Lung microvascular endothelial cell (primary cell): ENCODE data around the gene FCHSD1. TPM values are rescaled to one million over a fixed set of nuclear protein-coding genes. Genes with fewer than 3 reads are reported as not detected.

Source experiments
- DNase-seq, 2 donors: peaks; one replicate each; pipeline versions ENCODE4 v3.0.0 to v3.0.0-alpha.2; 2010; ENCODE audit warnings: low read depth in 2 of 2
- total RNA-seq: library from RNA; depleted of rRNA; stranded (reverse); fragments of >200 nt; gene quantifications from 2 replicates; pipeline ENCODE4 v1.2.1, GENCODE V29; 2014

The FCHSD1 gene
- total RNA-seq, 1 donor from 2014 or later, result 9.3 TPM

DNA sequence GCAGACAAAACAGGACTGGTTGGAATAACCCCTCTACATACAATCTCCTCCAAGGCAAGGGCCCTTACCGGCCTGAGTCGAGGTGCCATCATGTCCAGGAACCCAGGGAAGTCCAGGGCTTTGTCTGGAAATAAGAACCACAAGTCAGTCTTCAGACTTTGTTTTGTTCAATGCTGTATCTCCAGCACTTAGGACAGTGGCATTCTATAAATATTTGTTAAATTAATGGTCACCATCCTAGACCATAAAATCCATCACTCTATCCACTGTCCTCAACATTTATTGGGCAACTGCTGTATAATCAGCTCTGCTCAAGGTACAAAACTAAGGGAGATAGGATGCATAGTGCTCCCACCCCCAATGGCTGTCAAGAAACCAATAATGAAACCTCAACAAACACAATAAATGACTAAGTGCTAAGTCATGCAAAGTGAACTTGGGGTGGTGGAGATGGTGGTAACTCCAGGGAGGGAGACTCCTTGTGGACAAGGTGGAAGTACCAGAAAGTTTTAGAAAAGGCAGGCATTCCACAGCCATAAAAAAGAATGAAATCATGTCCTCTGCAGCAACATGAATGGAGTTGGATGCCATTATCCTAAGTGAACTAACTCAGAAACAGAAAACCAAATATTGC lies 9.5 kb downstream of the FCHSD1 start:
- peak in 1 of 2 donors; percentile 81 for DNase-seq

DNA sequence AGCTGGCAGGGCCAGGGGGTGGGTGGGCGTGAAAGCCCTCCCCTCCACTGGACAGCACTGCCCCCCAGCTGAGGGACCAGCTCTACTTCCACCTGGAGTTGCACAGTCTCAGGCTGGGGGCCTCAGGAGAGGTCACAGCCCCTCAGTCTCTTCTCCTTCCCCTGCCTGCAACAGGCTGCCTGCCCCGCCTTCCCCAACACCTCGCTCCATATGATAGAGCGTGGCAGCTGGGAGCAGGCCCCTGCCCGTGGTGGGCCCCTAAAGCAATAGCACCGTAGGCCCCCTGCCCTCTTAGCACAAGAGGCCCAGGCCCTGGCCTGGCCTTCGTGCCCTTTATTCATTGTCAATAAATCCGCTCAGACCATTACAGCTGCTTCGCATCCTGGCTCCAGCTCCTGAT lies 10.5 kb downstream of the FCHSD1 start:
- no peak for DNase-seq

DNA sequence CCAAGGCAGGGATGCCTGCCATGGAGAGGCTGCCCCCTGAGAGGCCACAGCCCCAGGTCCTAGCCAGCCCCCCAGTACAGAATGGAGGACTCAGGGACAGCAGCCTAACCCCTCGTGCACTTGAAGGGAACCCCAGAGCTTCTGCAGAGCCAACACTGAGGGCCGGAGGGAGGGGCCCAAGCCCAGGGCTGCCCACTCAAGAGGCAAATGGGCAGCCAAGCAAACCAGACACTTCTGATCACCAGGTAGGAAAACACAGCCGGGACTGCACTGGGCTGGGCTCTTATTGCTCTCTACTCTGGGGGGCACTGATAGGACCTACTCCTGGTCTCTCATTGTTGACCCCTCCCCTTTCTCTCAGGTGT lies 11.2 kb downstream of the FCHSD1 start:
- DNase-seq, result no peak

DNA sequence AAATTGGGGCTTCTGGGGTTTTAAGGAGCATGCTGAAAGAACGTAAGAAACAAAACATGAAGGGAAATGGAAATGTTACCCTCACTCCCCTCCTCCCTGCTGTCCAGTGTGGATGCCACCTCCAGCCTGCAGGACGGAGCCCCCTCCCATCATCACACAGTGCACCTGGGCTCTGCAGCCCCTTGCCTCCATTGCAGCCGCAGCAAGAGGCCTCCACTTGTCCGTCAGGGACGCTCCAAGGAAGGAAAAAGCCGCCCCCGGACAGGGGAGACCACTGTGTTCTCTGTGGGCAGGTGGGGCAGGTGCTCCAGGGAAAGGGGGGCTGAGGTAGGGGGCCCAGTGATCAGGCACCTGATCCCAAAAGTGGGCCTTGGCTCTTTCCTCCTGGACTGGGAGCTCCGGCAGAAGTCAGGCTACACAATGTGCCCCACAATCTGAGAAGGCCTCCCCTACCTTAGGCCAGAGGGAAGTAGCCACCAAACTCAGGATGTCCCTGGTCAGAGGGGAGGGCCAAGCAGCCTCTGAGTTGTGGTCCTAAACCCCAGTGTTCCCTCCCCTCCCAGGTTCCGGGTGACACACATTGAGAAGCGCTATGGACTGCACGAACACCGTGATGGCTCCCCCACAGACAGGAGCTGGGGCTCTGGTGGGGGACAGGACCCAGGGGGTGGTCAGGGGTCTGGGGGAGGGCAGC lies 11.7 kb downstream of the FCHSD1 start:
- no peak for DNase-seq

DNA sequence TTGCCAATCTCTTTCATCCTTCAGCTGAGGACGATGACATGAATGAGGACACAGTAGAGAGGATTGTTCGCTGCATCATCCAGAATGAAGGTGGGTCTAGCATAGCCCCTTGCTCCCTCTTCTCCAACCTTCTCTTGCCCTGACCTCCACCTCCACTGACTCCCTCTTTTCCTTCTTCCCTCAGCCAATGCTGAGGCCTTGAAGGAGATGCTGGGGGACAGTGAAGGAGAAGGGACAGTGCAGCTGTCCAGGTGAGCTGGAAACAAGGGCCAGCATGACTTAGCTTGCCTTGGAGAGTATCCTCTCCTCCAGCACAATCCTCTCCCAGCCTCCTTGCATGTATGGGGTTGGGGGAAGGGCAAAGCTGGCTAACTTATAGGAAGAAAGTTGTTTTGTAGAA lies 12.4 kb downstream of the FCHSD1 start:
- DNase-seq, result no peak

DNA sequence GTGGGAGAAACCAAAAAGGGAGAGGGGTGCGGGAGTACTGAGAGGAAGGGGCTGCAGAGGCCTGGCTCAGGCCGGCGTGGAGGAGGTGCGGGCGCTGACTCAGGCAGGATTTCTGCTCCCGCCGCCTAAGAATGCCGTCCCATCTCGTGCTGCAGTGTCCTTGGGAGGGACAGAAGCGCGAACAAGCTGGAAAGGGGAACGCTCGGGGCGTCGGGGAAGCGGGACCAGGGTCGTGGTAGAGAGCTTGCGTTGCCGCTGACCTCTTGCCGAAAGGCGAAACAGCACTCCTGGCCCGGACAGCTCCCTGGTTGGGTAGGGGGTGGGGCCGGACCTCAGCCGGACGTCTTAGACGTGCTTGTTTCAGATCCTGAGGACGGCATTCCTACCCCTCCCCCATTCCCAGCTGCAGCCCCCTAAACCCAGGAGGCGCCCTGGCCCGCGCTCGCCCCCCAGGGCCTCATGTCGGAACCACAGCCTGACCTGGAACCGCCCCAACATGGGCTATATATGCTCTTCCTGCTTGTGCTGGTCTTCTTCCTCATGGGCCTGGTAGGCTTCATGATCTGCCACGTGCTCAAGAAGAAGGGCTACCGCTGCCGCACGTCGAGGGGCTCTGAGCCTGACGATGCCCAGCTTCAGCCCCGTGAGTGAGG lies 13.3 kb downstream of the FCHSD1 start:
- DNase-seq, result peak; percentile 33 to 70

DNA sequence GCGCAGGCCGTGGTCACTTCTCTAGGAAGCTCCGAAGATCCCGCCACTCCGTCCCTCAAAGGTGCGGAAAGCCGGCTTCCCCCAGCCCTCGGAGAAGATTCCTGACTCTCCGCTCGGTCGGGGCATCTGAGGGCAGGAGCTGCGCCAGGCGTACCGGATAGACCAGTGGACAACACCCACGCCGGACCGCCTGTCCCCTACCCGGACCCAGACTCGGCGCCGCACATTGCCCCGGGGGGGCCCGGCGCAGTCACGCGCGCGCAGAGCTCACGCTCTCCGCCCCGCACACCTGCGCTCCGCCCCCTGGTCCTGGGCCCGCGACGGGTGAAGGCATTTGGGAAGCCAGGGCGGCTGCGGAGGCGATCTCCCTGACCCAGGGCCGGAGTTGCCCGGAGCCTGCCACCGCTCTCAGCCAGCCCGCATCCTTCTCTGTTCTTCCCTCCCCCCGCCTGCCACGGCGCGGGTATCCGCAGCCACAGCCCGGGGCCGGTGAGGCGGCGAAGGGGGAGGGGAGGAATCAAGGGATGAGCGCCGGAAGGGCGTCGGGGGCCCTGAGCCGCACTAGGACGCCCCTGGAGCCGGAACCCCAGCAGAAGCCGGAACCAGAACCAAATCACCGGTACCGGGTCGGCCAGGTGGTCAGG lies 14.0 kb downstream of the FCHSD1 start:
- peak in 1 of 2 donors; percentile 17 for DNase-seq

DNA sequence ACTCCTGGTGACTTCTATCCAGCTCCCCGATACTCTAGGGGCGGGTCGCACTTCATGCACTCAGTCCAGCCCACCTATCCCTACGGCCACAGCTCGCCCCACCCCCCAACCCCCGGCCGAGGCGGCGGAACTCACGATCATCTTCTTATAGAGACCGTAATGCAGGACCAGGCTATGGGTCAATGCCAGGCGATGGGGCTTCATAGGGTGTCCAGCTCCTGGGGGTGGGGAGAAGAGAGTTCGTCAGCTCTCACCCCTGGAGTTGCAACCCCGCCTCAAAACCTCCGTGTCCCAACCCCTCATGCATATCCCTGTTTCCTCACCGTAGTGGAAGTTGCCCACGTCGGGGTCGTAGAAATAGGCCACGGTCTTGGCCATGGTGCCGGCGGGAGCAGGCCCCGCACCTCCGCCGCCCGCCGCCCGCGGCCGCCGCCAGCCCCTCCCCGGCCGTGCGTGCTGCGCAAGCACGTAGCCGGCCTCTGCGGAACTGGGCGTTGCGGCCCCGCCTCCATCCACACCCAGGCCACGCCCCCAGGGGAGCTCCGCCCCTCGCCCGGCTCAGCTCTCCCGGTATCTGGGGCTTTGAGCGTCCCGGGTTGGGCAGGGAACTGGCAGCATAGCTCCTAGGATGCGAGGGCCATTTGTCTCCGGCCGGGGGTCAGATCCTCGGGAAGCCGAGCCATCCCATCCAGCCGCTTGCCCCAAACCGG lies 14.7 kb downstream of the FCHSD1 start, which contains the start of the genes HDAC3 and RELL2:
Gene HDAC3, minus strand, starts transcription at position 437 of the 710 bp plus-strand sequence. Its CDS starts 59 bp downstream, at position 378.
Gene RELL2, plus strand, starts transcription at position 585 of the 710 bp plus-strand sequence. CDS start 1,229 bp downstream, outside the sequence.
- peak; percentile 92 to 94 for DNase-seq

DNA sequence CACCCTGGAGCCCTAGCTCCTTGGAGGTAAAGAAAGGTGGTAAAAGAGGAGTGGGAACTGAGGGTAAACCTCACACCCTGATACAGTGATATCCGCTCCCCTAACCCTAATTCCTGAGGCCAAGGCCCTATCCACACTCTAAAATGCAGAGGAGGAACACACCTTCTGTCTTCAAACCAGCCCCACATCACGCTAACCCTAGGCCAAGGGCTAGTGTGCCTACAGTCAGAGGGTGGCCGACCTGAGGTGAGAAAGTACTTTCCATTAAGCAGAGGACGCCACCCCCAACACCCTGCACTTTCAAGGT lies 15.2 kb downstream of the FCHSD1 start:
- no peak for DNase-seq

DNA sequence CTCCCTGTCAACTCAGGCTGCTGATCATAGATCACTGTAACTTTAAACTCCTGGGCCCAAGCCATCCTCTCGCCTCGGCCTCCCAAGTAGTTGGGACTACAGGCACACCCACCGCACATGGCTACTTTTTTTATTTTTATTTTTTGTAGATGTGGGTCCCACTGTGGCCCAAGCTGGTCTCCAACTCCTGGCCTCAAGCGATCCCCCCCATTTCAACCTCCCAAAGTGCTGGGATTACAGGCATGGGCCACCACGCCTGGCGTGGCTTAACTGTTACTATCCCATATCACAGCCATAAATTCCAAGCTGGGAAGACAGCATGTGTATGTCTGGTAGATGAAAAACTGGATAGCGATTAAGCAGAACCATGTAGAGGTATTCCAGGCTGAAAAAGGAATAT lies 15.6 kb downstream of the FCHSD1 start:
- no peak for DNase-seq

DNA sequence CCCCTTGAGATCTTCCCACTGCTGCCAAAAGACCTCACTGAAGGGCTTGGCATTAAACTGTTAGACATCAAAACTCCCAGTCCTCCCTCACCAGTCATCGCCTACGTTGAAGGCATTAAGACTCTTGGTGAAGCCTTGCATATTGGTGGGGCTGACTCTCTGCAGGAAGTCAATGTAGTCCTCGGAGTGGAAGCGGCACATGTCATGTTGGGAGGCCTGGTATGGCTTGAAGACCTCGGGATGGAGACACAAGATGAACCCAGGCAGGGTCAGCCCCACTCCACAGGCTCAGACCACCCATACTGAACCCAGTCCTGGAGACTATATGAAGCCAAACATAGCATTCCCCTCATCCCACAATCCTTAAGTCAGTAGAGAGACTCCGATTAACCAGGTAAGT lies 16.5 kb downstream of the FCHSD1 start:
- no peak for DNase-seq

DNA sequence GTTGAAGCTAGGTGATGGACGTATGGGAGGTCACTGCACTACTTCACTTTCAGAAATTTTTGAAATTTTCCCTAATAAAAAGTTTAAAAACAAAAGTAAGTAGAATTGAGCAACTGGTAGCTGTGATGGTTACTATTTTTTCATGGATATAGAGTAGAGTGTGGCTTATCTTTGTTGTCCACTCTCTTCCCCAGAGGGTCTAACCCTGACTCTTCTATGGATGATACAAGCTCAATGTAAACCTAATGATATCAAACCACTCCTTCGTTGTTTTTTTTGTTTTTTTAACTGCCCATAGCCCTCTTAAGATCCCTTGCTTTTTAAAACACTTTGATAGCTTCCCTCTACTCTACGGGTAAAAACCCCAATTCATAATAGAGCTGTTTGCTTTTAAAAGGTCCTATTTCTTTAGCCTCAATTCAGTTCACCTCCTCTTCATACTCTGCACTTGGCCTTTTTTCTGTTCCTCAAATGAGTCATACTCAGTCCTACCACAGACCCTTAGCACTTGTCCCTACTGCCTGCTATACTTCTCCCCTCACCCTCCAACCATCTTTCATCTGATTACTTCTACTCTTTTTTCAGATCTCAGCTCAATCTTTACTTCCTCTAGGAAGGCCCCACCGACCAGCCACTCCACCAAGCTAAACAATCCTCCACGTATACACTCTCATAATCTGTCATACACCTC lies 17.2 kb downstream of the FCHSD1 start:
- DNase-seq, result no peak

DNA sequence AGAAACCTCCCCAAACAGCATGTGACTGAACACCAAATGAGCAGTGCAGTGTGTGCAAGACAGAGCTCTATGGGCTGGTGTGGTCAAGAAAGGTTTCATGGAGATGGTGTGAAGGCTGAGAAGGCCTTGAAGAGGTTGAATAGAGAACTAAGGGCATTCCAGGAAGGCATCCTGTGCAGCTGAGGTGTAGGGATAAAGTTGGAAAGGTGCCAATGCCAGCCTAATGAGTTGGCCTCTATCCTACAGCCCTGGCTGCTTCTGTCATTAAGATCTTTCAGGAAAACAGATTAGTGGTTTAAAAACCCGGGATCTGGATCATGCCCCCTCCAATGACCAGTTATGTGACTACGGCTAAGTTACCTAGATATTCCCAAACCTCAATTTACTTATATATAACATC lies 18.6 kb downstream of the FCHSD1 start:
- no peak for DNase-seq

DNA sequence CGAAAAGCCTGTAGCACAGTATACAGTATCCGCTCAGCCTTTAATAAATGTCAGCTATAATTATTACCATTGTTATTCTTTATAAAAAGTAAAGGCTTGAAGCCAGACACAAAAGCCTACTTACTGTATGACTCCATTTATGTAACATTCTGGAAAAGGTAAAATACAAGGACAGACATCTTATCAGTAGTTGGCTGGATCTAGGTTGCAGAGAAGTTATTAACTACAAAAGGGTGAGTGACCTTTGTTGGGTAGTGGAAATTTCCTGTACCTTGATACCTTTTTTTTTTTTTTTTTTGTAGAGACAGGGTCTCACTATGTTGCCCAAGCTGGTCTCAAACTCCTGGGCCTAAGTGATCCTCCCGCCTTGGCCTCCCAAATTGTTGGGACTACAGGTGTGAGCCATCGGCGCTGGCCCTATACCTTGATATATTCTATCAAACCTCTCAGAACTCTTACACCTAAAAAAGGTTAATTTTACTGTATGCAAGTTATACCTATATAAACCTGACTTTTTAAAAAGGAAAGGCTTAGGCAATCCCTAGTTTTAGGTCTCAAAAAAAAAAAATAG lies 20.6 kb downstream of the FCHSD1 start:
- DNase-seq, result no peak

DNA sequence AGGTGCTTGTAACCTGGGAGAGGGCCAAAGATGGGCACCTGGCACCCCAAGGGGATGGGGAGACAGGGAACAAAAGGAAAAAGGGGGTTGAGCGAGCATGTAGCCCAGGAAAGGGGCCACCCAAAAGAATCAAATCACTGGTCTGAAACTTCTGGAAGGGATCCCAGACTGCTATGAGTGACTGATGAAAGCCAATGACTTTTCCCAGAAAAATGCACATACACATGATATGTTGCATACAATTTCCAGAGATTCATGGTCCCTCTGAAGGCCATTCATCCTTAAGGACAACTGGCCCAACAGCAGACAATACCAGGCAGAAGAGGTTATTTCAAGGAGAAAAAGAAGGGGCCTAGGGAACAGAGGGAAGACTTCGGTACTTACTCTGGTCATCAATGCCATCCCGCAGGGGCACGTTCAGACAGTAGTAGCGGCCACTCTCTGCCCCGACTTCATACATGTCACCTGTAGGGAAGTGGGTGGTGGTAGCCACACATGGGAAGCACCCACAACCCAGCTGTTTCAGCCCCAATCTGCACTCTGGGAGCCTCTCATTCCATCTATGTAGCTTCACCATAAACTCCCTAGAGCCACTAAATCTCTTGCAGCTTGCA lies 22.9 kb downstream of the FCHSD1 start:
- DNase-seq, result no peak

DNA sequence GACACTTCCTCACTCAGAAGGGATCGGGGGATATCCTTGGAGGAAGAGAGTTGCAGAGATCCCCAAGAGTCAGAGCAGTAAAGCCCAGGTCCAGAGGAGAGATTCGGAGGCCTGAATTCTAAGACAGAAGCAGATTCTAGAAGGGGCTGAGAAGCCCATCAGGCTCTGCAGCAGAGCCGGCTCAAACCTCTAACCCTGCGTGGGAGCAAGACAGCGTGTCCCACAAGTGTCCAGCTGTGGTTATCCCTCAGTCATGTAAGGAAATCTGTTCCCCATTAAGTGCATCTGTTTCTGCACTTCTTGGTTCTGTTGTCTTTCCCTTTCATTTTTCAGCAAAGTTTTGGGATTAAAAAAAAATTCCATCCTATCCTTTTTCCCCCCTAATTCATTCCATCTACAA lies 27.6 kb downstream of the FCHSD1 start:
- DNase-seq, result no peak

DNA sequence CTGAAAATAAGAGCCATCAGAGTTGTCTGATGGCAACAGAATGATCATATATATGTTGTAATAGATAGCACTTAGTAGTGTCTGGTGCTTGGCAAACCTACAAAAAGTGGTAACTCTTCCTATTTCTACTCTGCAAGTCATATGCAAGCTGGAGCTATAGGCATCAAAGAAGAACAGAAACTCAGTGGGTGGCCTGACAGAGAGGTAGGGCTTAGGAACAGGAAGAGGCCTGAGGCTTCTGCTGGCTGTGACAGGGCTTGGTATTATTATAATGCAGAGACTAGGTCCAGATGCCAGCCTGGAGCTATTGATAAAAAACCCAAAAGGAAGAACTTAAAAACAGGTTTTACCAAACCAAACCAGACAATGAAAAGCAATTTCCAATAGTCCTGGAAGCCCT lies 28.0 kb downstream of the FCHSD1 start:
- no peak for DNase-seq

DNA sequence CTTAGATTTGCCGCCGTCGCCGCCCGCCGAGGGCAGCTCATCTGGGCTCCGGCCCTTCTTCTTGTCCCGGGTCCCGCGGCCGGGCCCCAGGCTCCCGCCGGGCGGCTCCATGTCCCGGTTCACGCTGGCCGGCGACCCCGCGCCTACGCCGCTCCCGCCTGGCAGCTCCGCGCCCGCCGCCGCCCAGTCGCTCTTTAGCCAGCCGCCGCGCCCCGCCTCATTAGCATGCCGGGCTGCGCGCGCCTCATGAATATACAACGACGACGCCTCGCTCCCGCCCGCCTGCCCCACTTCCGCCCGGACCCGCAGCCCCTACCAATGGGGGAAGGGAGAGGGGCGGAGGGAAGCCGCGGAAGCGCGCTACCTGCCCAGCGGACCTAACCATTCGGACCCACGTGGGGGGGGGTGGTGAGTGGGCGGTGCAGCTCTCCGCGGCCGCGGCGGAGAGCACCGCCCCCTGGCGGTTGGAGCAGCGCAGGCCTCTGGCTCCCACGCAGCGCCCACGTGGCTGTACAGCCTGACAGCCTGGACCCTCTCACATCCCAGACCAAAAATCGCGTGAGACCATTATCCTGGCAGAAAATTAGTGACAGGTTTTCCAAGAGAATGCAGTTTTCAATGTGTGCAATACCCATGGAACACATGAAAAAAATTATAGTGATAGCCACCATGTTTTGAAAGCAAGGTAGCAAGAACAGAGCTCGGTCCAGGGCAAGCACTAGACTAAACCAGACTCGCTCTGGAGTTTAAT lies 32.2 kb downstream of the FCHSD1 start, which contains the start of gene DIAPH1:
Gene DIAPH1, minus strand, starts transcription at position 197 of the 751 bp plus-strand sequence. Its CDS starts 86 bp downstream, at position 111.
- DNase-seq, result peak; percentile 97 to 99

DNA sequence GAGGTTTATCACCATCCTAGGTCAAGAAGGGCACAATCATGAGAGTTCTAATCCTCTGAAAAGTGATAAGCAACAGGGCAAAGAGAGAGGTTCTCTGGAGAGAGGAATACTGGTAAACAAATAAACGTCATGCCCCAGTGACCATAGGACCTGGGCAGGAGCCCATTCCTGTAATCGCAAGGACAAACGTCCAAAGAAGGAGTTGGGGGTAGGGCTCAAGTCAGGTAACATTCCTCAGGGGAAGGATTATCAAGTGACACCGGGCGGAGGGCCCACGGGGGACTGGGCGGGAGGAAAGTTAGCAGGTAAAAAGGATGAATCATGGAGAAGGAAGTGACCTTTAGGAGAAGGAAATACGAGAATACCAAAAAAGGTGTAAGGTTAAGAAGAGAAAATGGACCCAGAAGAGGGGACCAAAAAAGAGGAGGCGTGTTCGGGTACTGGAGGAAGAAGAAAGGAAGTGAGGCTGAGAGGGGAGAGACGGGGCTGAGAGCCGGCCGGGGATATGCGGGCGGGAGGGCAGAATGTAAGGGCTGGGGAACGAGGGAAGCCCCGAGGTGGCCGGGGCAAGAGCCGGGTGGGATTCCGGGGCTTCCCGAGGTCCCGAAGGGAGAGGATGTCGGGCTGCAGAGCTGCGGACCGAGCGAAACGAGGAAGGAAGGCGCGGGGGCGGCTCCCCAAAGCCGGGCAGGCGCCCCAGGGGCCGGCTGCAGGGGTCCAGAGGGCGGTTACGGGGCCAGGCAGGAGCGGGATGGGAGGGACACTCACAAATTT lies 33.0 kb downstream of the FCHSD1 start:
- DNase-seq, result peak; percentile 37 to 42
